Measurements from ENCODE around the gene FOXC2. TPM values are rescaled to one million over a fixed set of nuclear protein-coding genes. Genes with fewer than 3 reads are reported as not detected.

FOXC2 gene
- total RNA-seq, 1 donor from 2014 or later: not detected

DNA sequence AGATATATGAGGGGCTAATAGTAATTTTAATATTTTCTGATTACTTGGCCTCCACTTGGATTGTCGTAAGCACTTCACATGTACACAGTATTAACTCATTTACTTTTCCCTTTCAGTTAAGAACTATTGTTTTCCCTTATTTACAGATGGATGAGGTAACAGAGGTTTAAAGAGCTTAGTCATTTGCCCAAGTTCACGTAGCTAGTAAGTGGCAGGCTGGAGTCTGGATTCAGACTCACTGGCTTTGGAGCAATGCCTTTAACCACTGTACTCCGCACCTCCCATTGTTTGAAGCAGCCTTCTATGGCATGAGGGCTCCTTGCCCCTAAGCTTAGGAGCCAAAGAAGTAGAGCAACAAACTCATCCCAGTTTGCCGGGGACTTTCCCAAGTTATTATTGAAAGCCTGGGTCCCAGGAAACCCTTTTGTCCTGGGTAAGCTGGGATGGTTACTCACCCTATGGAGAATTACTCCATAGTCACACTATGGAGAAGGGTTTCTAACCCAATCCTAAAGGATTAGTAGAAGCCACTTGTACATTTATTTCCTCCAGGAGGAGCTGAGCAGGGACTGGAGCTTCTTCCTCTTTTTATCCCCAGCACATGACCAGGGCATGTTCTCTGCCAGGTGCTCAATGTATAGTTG, 24.0 kb downstream of the FOXC2 start:
- TF ChIP-seq, protein P1, sequence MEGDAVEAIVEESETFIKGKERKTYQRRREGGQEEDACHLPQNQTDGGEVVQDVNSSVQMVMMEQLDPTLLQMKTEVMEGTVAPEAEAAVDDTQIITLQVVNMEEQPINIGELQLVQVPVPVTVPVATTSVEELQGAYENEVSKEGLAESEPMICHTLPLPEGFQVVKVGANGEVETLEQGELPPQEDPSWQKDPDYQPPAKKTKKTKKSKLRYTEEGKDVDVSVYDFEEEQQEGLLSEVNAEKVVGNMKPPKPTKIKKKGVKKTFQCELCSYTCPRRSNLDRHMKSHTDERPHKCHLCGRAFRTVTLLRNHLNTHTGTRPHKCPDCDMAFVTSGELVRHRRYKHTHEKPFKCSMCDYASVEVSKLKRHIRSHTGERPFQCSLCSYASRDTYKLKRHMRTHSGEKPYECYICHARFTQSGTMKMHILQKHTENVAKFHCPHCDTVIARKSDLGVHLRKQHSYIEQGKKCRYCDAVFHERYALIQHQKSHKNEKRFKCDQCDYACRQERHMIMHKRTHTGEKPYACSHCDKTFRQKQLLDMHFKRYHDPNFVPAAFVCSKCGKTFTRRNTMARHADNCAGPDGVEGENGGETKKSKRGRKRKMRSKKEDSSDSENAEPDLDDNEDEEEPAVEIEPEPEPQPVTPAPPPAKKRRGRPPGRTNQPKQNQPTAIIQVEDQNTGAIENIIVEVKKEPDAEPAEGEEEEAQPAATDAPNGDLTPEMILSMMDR (IDR thresholded peaks at IDR 0.05; ENCODE audit: partially characterized antibody, unreplicated experiment): no peak
- DNase-seq: no peak
- Mint-ChIP-seq H3K36me3 (ENCODE audit: unreplicated experiment) (peaks cover 6% of the 10 kb centered on the region), H3K27me3 (ENCODE audit: unreplicated experiment) (peaks cover 3% of the 10 kb centered on the region), H3K4me3 (ENCODE audit: unreplicated experiment) (no peak overlapping the region), H3K4me1 (ENCODE audit: low read depth, unreplicated experiment) (no peaks in the 10 kb centered on the region), H3K27ac (ENCODE audit: unreplicated experiment) (no peak overlapping the region), H3K9me3 (ENCODE audit: unreplicated experiment) (no peaks in the 10 kb centered on the region)

DNA sequence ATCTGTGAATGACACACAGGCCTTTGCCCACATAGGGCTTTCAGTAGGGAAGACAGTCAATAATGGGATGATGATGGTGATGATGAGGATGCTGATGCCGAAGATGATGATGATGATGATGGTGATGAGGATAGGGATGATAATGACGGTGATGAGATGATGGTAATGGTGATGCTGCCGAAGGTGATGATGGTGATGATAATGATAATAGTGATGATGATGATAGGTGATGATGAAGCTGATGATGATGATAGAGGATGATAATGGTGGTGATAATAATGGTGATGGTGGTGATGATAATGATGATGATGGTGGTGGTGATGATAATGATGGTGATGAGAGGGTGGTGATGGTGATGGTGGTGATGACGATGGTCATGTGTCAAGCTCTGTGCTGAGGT, 24.6 kb downstream of the FOXC2 start:
- TF ChIP-seq, protein P1 (IDR thresholded peaks at IDR 0.05; ENCODE audit: partially characterized antibody, unreplicated experiment): no peak
- H3K36me3 Mint-ChIP-seq (ENCODE audit: unreplicated experiment): peaks cover 6% of the 10 kb centered on the region
- no peaks in the 10 kb centered on the region for H3K9me3 Mint-ChIP-seq (ENCODE audit: unreplicated experiment)
- no peak for DNase-seq
- H3K27ac Mint-ChIP-seq (ENCODE audit: unreplicated experiment): no peak overlapping the region
- peaks cover 3% of the 10 kb centered on the region for H3K27me3 Mint-ChIP-seq (ENCODE audit: unreplicated experiment)
- no peak overlapping the region for H3K4me3 Mint-ChIP-seq (ENCODE audit: unreplicated experiment)
- no peaks in the 10 kb centered on the region for H3K4me1 Mint-ChIP-seq (ENCODE audit: low read depth, unreplicated experiment)

DNA sequence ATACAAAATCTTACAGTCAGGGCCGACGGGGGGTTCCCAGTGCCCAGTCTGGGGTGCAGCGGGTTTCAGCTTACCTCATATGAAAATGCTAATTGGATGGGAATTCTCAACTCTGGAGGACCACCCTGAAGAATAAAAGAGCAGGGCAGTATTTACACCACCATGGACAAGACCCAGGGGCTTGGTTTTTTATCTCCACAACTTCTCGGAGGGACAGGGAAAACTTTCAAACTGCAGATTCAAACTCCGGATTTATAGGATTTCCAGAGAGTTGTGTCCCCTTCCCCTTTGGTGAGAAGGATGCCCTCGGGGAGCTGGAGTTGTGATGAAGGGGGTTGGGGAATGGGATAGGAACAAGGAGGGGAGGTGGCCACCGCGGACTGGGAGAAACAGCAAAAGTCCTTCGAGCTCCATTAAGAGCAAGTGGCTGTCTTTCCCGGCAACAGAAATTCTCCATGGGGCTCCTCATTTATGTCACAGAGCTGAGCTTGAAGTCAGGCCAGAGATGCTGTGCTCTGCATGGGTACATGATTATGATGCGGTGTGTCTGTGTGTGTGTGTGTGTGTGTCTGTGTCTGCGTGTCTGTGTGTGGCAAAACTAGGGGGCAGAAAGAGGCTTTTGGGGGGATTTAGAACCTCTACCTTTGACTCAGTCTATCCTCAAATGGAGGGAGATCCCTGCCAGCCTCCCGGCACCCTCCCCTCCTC, 27.4 kb downstream of the FOXC2 start:
- Mint-ChIP-seq H3K27ac (ENCODE audit: unreplicated experiment) (no peak overlapping the region), H3K4me3 (ENCODE audit: unreplicated experiment) (no peak overlapping the region), H3K27me3 (ENCODE audit: unreplicated experiment) (peaks cover 3% of the 10 kb centered on the region), H3K9me3 (ENCODE audit: unreplicated experiment) (no peaks in the 10 kb centered on the region), H3K36me3 (ENCODE audit: unreplicated experiment) (peaks cover 8% of the 10 kb centered on the region), H3K4me1 (ENCODE audit: low read depth, unreplicated experiment) (no peaks in the 10 kb centered on the region)
- TF ChIP-seq, protein P1 (IDR thresholded peaks at IDR 0.05; ENCODE audit: partially characterized antibody, unreplicated experiment): no peak
- no peak for DNase-seq

DNA sequence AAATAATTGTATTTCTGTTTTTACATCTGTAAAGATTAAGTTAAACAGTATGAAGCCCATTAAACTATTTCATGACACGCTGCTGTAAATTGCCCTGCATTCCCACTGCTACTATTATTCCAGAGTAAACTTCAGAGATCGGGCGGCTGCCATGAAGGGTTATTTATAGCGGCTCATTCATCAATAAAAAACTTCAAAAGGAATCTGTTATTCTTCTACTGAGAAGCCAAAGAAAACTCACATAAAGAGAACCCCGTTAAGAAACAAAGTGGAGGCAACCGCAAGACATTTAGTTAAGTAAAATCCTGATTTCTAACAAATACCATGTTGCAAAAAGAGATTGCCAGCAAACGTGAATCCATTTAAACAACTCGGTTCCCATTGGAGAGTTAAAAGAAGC, 28.1 kb downstream of the FOXC2 start:
- H3K27ac Mint-ChIP-seq (ENCODE audit: unreplicated experiment): no peak overlapping the region
- H3K4me3 Mint-ChIP-seq (ENCODE audit: unreplicated experiment): no peak overlapping the region
- no peaks in the 10 kb centered on the region for H3K9me3 Mint-ChIP-seq (ENCODE audit: unreplicated experiment)
- peaks cover 3% of the 10 kb centered on the region for H3K27me3 Mint-ChIP-seq (ENCODE audit: unreplicated experiment)
- TF ChIP-seq, protein P1 (IDR thresholded peaks at IDR 0.05; ENCODE audit: partially characterized antibody, unreplicated experiment): no peak
- DNase-seq: no peak
- peaks cover 11% of the 10 kb centered on the region for H3K36me3 Mint-ChIP-seq (ENCODE audit: unreplicated experiment)
- H3K4me1 Mint-ChIP-seq (ENCODE audit: low read depth, unreplicated experiment): peaks cover 2% of the 10 kb centered on the region

DNA sequence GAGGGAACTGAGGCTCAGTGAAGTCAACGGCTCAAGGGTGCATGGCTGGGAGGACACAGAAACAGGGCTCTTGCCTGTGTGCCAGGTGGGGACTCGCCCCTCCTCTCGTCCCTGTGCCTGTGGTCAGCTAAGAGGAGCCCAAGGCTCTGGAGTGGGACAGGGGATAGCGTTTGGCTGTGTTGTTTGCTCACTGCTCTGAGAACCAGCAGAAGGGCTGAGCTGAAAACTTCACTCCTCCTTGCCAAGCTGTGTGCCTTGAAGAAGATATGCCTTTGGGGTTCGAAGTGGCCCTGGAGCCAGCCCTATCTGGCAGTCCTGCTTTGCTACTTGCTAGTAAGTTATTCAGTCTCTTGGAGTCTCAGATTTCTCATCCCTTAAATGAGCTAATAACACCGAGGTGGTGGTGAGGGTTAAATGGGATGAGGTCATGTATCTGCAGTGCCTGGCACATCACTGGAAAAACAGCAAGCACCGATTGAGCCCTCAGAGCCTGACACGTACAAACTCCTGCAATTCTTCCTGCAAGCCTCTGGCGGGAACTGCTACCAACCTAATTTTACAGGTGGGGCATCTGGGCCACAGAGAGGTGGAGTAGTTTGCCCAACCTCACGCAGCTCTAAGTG, 29.5 kb downstream of the FOXC2 start:
- H3K36me3 Mint-ChIP-seq (ENCODE audit: unreplicated experiment): peaks cover 9% of the 10 kb centered on the region

More for the DNA sequence above, 29.5 kb downstream of the FOXC2 start:
- H3K9me3 Mint-ChIP-seq (ENCODE audit: unreplicated experiment): no peaks in the 10 kb centered on the region
- peaks cover 3% of the 10 kb centered on the region for H3K27me3 Mint-ChIP-seq (ENCODE audit: unreplicated experiment)
- H3K4me3 Mint-ChIP-seq (ENCODE audit: unreplicated experiment): no peak overlapping the region
- H3K4me1 Mint-ChIP-seq (ENCODE audit: low read depth, unreplicated experiment): peaks cover 2% of the 10 kb centered on the region
- no peak overlapping the region for H3K27ac Mint-ChIP-seq (ENCODE audit: unreplicated experiment)
- TF ChIP-seq, protein P1 (IDR thresholded peaks at IDR 0.05; ENCODE audit: partially characterized antibody, unreplicated experiment): no peak
- DNase-seq: no peak
